ENCODE measurements around the gene TANGO2. TPM values are rescaled to one million over a fixed set of nuclear protein-coding genes. Genes with fewer than 3 reads are reported as not detected.

Gene TANGO2
- total and polyA plus RNA-seq, 4 donors = 20.7 to 48.8 (median 34.1) TPM

DNA sequence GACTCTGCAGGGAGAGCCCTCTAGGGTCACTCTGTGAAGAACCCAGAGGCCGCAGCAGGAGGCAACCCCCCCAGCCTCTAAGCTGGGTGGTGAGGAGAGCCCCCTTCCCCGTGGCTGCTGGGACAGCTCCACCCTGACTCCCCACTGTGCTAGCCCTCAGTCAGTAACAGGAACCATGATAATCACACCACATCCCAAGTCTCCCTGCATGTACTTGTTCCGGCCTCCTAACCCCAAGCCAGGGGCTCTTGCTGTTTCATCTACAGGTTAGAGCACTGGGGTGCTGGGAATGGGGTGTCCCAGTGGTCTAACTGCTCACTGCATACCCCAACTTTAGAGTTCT, 31.2 kb upstream of the TANGO2 start:
- Histone ChIP-seq H3K9ac (ENCODE audit: insufficient read depth in 1 of 2, low read length in 2 of 2) (no peak overlapping the region), H3K27ac (ENCODE audit: low read depth in 1 of 2, low read length in 1 of 2) (no peak overlapping the region), H3K4me1 (ENCODE audit: control insufficient read depth in 5 of 5, insufficient read depth in 5 of 5, low read length in 5 of 5) (peaks cover 4 to 23% (median 17%) of the 10 kb centered on the region in 5 donors), H3K9me3 (ENCODE audit: control insufficient read depth in 4 of 4, insufficient read depth in 3 of 4, low read length in 3 of 4) (no peaks in the 10 kb centered on the region), H3K36me3 (ENCODE audit: control insufficient read depth in 4 of 4, insufficient read depth in 4 of 4, low read length in 4 of 4) (no peaks in the 10 kb centered on the region), H3K27me3 (ENCODE audit: control insufficient read depth in 3 of 3, insufficient read depth in 3 of 3, low read length in 2 of 3) (no peaks in the 10 kb centered on the region), H3K4me3 (no peak overlapping the region)
- DNase-seq = no peak
- ATAC-seq (ENCODE audit: insufficient read depth, low FRiP score) = no peak
- TF ChIP-seq CTCF (IDR thresholded peaks at IDR 0.05; ENCODE audit: control extremely low read depth, extremely low read depth) = no peak
- 86 to 87% methylated on average over 3 of the region's 3 CpGs for WGBS, 2 donors

GRCh38 chr22:19990188-19990587, 30.7 kb upstream of the TANGO2 start:
- 47 to 98% methylated on average over 2 of the region's 2 CpGs for WGBS, 2 donors
- H3K27ac ChIP-seq (ENCODE audit: low read depth in 1 of 2, low read length in 1 of 2) = no peak overlapping the region
- H3K4me3 ChIP-seq = no peak overlapping the region
- no peak overlapping the region for H3K9ac ChIP-seq (ENCODE audit: insufficient read depth in 1 of 2, low read length in 2 of 2)
- no peak for TF ChIP-seq CTCF (IDR thresholded peaks at IDR 0.05; ENCODE audit: control extremely low read depth, extremely low read depth)
- H3K9me3 ChIP-seq (ENCODE audit: control insufficient read depth in 4 of 4, insufficient read depth in 3 of 4, low read length in 3 of 4) = no peaks in the 10 kb centered on the region
- no peak for DNase-seq
- ATAC-seq (ENCODE audit: insufficient read depth, low FRiP score) = no peak
- H3K36me3 ChIP-seq (ENCODE audit: control insufficient read depth in 4 of 4, insufficient read depth in 4 of 4, low read length in 4 of 4) = no peaks in the 10 kb centered on the region
- no peaks in the 10 kb centered on the region for H3K27me3 ChIP-seq (ENCODE audit: control insufficient read depth in 3 of 3, insufficient read depth in 3 of 3, low read length in 2 of 3)
- H3K4me1 ChIP-seq (ENCODE audit: control insufficient read depth in 5 of 5, insufficient read depth in 5 of 5, low read length in 5 of 5) = peaks cover 4 to 23% (median 17%) of the 10 kb centered on the region in 5 donors

DNA sequence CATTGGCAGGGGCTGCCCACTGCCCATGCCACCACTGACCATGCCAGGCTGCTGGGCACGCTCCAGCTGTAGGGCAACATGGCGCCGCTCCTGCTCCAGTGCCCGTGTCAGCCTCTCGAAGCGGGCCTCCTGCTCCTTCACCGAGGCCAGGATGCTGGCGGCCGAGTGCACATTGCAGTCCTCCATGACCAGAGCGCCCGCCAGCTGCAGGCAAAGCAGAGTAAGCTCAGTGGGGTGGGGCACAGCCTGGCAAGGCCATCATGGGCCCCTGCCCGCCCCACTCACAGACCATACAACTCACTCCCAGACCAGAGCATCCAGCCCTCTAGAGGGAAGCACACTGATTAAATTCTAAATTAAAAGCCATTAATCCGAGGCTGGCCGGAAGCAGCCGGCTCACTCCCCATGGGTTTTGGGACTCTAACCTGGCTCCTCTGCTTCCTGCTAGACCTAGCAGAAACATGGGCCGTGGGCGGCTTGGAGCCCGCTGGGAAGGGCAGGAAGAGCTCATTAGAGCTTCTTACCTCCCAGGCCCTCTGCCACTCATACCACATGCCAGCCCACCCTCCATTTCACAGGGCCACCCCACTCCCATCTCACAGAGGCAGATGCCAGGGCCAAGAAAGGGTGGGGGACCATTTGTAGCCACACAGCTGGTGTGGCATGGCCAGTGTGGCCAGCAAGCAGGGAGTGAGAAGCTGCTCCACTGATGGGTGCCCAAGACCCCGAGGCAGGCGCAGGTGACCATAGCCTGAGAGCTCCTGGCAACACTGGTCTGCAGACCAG, 30.1 kb upstream of the TANGO2 start:
- H3K27ac ChIP-seq (ENCODE audit: low read depth in 1 of 2, low read length in 1 of 2) = no peak overlapping the region
- no peaks in the 10 kb centered on the region for H3K9me3 ChIP-seq (ENCODE audit: control insufficient read depth in 4 of 4, insufficient read depth in 3 of 4, low read length in 3 of 4)
- H3K9ac ChIP-seq (ENCODE audit: insufficient read depth in 1 of 2, low read length in 2 of 2) = no peak overlapping the region
- H3K4me1 ChIP-seq (ENCODE audit: control insufficient read depth in 5 of 5, insufficient read depth in 5 of 5, low read length in 5 of 5) = peaks cover 4 to 23% (median 18%) of the 10 kb centered on the region in 5 donors
- TF ChIP-seq CTCF (IDR thresholded peaks at IDR 0.05; ENCODE audit: control extremely low read depth, extremely low read depth) = no peak
- 96 to 97% methylated on average over 20 of the region's 20 CpGs for WGBS, 2 donors
- no peaks in the 10 kb centered on the region for H3K36me3 ChIP-seq (ENCODE audit: control insufficient read depth in 4 of 4, insufficient read depth in 4 of 4, low read length in 4 of 4)
- H3K4me3 ChIP-seq = no peak overlapping the region
- ATAC-seq (ENCODE audit: insufficient read depth, low FRiP score) (no peak), DNase-seq (no peak)
- no peaks in the 10 kb centered on the region for H3K27me3 ChIP-seq (ENCODE audit: control insufficient read depth in 3 of 3, insufficient read depth in 3 of 3, low read length in 2 of 3)

DNA sequence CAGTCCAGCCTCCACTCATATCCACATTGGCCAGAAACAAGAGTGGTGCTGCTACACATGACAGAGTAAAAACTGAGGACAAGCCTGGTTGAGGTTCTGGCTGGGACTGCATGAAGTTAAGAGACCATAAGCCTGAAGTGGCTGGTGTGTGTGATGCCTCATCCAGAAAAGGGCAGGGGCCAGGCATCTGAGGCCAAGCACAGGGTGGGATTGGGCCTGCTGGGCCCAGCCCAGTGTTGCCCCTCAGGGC, 29.6 kb upstream of the TANGO2 start:
- H3K27ac ChIP-seq (ENCODE audit: low read depth in 1 of 2, low read length in 1 of 2) = no peak overlapping the region
- no peak for ATAC-seq (ENCODE audit: insufficient read depth, low FRiP score)

More for the DNA sequence above, 29.6 kb upstream of the TANGO2 start:
- no peak for TF ChIP-seq CTCF (IDR thresholded peaks at IDR 0.05; ENCODE audit: control extremely low read depth, extremely low read depth)
- DNase-seq = no peak
- H3K9me3 ChIP-seq (ENCODE audit: control insufficient read depth in 4 of 4, insufficient read depth in 3 of 4, low read length in 3 of 4) = no peaks in the 10 kb centered on the region
- H3K9ac ChIP-seq (ENCODE audit: insufficient read depth in 1 of 2, low read length in 2 of 2) = no peak overlapping the region
- peaks cover 0 to 23% (median 14%) of the 10 kb centered on the region in 5 donors for H3K4me1 ChIP-seq (ENCODE audit: control insufficient read depth in 5 of 5, insufficient read depth in 5 of 5, low read length in 5 of 5)
- H3K4me3 ChIP-seq = no peak overlapping the region
- H3K36me3 ChIP-seq (ENCODE audit: control insufficient read depth in 4 of 4, insufficient read depth in 4 of 4, low read length in 4 of 4) = no peaks in the 10 kb centered on the region
- no peaks in the 10 kb centered on the region for H3K27me3 ChIP-seq (ENCODE audit: control insufficient read depth in 3 of 3, insufficient read depth in 3 of 3, low read length in 2 of 3)
